HG02763 (cell line): ENCODE measurements around the gene IP6K2.
A peak's percentile ranks its signal among the peaks of the same experiment; 100 is the strongest.

ENCODE experiments used
- ATAC-seq: cut with Tn5 transposase; IDR thresholded peaks from one replicate; pipeline ENCODE4 v1.9.1; 2021; ENCODE audit warnings: mild to moderate bottlenecking, moderate library complexity; ENCODE audit not compliant: unreplicated experiment

Gene IP6K2

GRCh38 chr3:48692551-48692950 lies 24.5 kb downstream of the IP6K2 start:
- no peak for ATAC-seq

DNA sequence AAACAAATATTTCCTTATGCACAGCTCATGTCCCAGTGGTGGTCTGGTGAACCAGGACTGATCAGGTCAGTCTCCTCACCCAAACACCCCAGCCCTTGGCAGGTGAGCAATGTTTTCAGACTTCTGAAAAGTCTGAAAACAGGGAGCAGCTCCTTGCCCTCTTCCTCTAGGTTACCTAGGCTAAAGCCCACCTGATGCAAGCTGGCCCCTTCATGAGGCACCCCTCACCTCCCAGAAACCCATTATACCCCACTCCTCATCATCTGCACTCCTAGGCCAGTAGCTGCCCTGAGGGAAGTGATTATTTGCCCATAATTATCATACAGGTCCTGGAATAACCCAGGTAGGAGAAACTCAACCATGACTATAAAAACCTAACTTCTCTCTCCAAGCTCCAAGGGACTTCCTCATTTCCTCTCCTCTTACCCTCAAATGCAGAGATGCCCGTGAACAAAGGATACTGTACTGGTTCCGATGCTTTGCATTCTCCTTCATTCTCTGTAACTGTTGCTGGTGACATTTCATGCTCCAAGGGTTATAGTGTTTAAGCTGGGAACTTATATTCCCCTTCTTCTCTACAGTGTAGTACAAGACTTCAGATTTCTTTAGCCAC lies 26.1 kb downstream of the IP6K2 start:
- no peak for ATAC-seq

DNA sequence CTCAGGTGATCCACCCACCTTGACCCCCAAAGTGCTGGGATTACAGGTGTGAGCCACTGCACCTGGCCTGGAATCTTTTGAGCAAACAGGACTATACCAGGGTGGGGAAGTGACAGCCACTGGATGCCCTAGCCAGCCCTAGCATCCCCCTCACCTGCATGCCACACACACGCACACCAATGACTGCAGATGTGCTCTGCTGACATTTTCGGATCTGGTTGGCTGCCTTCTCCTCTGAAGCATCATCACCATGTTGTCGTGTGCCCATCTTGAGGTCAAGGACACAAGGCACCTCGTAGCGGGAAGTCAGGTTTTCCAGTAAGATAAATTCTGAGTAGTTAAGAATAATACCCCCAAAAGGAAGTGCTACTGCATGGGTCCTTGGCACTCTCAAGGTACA lies 27.6 kb downstream of the IP6K2 start:
- ATAC-seq: no peak

GRCh38 chr3:48688737-48689075 lies 28.3 kb downstream of the IP6K2 start:
- ATAC-seq: no peak

GRCh38 chr3:48688032-48688736 lies 28.8 kb downstream of the IP6K2 start:
- no peak for ATAC-seq

GRCh38 chr3:48687220-48687678 lies 29.8 kb downstream of the IP6K2 start:
- ATAC-seq: no peak

DNA sequence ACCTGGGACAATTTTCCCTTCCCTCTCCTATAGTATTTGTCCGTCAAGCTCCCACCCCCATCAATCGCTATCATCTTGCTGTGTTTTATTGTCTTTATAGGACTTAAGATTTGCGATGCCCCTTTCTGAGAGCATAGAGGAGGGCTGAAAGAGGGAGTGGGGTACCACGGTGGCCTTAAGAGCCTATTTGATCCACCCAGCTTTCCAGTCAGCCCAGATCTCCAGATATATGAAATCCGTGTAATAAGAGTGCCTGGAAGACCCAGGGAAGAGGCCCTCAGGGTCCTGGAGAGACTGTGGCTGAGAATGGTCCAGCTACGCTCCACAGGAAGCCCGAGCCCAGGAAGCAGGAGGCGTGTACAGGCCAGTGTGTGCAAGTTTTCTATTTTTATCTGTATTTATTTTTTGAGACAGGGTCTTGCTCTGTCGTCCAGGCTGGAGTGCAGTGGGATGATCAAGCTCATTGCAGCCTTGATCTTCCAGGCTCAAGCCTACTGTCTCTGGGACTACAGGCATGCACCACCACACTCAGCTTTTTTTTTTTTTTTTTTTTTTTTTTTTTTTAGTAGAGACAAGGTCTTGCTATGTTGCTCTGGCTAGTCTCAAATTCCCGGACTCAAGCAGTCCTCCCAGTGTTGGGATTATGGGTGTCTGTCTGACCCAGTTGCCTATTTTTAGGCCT lies 30.3 kb downstream of the IP6K2 start:
- no peak for ATAC-seq

DNA sequence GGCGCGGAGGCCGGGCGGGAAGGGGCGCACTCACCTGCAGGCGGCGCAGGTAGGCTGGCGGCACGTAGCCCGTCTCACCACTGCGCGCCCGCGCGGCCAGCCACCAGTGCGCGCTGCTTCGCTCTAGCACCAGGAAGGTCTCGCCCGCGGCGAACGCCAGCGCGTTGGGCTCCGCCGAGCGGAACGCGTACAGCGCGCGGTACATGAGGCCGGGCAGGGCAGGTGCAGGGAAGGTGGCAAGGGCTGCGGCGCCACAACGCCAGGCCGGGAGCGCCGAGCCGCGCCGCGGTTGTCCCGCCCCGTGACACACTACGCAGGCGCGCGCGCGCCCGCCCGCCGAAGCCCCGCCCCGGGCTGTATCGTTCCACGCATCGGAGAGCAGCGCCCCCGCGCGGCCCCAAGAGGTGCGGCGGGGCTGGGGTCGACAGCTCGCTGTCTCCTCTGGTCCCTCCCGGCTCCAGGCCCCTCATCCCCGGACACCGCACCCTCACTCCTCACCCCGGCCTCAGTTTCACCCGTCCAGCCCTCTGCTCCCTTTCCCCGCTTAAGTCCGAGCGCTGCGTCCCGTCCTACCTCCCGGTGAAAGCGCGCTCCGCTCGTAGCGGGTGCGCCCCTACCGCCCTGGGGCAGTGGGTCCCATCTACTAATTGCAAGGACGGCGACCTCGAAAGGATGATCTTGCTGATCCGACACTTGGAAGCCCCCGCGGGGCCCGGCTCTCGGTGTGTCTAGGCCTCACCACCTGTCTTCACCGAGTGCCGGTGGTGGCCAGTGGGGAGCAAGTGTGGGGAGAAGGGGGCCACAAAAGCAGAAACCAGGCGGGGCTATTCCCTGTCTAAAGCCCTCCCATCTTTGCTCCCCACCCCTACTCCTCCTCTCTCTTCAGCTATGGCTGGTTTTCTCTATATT lies 31.2 kb downstream of the IP6K2 start, which contains the start of gene NCKIPSD:
Gene NCKIPSD, minus strand, starts transcription at position 313 of the 909 bp plus-strand sequence. Its CDS starts 108 bp downstream, at position 205.
- peak; percentile 71 for ATAC-seq

DNA sequence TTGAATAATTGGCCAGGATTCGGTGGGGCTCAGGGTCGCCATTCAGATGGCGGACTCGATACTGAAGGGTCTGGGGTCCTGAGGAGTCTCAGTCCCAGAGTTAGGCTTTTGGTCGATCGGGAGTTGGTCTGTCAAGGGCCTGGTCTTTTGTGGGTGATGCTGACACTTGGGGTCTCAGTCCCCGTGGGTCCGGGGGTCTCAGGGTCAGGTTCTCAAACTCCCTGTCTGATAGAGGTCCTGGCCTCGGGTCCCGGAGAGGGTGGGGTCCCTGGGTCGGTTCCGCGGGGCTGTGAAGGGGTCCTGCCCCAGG lies 31.8 kb downstream of the IP6K2 start:
- no peak for ATAC-seq

GRCh38 chr3:48684480-48685143 lies 32.4 kb downstream of the IP6K2 start:
- no peak for ATAC-seq

DNA sequence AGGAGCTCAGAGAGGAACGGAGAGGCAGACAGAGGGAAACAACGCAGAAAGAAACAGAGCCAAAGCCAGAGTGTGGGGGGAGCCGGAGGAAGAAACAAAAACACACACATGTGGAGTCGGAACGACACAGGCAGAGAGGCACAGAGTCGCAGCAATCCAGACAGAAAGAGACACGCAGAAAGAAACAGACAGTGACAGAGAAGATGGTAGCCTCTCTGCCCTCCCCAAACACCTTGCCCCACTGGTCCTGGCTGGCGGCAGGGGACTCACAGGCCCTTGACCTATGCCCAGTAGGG lies 33.0 kb downstream of the IP6K2 start:
- no peak for ATAC-seq

- no peak for ATAC-seq
These were observed 34.2 kb downstream of the IP6K2 start for GRCh38 chr3:48682786-48683185.

DNA sequence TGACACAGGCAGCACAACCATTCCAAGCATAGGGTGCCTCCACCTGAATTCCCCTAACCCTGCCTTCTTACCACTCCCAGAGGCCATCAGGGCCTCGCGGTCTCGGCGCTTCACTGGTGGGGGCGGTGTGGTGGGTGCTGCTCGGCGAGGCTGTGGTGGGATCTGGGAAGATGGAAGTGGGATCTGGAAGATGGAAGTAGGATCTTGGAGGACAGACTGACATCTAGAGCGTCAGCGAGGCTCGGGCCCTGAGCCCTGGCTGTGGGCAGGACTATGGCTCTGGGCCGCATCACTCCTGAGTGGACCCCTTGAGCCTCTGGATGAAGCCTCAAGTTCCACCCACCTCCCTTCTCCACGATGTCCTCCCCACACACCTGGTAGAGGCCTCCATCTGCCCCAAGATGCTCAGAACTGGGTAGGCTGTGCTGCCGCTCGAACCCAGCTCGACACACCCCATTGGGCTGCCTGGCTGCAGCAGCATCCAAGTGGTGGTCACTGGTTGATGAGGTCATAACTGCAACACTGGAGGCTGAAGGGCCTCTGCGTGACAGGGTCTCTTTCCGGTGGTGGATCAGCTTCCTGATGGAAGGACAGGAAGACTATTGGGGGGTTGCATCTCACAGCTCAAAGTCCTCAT lies 34.9 kb downstream of the IP6K2 start:
- no peak for ATAC-seq

DNA sequence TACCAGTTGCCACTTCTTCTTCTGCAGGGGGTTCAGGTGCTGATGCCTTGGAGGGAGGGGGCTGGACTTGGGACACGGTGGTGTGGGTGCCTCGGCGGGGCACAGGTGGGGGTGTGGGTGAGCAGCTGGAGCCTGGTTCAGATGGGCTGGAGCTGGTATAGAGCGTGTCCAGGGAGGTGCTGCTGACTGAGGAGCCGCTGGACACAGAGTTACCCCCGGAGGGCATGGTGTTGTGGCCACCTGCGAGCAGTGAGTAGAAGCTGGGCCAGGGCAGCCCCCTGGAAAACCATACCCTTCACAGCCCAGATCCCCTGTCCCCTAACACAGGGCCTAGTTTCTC lies 35.5 kb downstream of the IP6K2 start:
- no peak for ATAC-seq

DNA sequence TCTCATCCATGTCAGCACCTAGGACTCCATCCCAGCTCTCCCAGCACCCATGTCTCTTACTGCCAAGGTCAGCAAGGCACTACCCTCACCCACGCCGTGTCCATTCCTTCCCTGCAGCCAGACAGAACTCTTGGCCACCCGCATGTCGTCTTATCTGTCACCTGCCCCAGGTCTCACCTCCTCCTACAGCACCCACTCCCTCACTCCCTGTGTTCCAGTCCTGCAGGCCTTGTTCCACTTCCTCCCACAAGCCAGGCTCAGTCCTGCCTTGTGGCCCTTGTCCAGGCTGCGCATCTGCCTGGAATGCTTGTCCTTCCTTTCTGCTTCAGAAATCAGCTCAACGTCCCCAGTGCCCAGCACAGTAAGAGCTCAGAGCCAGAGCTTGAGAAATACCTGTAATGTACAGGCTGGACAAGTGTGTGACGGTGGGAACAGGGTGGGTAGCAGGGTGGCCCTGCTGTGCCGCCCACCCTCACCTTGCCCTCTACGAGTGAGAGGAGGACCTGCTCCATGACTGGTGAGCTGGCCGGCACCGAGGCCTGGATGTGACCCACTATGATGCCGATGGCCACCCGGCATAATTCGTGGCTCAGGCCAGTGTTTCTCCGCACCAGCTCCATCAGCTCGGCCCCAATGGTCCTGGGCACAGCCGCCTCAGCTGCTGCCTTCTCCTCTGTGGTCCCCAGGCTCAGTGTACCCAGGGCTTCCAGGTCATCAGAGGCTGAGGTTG lies 36.0 kb downstream of the IP6K2 start:
- no peak for ATAC-seq

DNA sequence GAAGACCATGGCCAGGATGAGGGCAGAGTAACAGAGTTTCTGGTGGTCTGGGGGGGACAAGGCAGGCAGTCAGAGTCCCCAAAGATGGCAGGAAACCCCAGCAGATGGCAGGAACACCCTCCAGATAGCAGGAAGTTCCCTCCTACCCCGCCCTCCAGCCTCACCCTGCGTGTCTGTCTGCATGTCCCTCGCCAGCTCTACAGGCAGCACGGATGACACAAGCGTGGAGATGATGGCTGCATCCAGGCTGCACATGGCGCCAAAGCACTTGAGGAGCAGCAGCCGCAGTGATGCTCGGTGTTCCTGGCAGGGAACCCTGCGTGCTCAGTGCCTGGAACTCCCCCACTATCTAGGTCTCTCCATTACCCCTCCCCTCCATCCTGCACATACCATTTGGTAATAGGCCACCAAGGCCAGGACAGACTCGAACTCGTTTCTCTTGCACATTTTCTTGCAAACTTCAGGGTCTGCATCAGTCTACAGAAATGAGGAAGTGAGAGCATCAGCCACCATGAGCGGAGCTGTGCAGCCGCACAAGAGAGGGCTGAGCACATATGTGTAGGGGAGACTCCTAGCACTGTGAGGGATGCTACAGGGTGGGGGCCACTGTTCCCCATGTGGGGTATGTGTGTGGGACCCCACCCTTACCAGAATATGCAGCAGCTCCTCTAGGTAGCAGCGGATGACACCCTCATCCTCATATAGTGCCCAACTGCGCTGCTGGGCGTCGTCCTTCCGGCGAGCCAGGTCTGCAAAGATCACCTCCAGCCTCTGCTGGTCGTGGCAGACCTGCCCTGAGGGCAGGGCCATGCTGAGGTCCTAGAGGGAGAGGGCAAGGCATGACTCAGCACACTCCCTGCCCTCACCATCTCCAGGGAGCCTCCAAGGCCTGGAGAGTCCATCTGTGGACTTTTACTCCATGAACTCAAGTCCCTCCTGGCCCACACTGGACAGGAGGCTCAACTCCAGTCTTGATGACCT lies 37.3 kb downstream of the IP6K2 start:
- ATAC-seq: no peak

GRCh38 chr3:48678566-48679380 lies 38.2 kb downstream of the IP6K2 start:
- ATAC-seq: no peak

DNA sequence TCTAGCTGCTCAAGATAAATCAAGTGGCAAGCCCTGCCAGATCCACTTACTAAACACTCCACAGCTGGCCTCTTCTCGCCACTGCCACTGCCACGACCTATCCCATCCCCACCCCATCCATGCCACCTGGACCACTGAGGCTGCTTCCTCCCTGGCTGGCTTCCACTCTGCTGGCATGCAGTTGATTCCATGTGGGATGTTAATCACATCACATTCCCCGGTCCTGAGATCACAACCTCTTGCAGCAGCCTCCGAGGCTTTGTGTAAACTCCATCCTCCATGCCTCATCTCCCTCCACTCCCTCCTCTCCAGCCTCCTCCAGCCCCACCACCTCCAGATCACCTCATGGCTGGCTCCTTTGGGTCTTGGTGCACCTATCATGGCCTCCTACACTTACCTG lies 39.0 kb downstream of the IP6K2 start:
- ATAC-seq: no peak
